ENCODE results near the gene SLC22A14.

DNA sequence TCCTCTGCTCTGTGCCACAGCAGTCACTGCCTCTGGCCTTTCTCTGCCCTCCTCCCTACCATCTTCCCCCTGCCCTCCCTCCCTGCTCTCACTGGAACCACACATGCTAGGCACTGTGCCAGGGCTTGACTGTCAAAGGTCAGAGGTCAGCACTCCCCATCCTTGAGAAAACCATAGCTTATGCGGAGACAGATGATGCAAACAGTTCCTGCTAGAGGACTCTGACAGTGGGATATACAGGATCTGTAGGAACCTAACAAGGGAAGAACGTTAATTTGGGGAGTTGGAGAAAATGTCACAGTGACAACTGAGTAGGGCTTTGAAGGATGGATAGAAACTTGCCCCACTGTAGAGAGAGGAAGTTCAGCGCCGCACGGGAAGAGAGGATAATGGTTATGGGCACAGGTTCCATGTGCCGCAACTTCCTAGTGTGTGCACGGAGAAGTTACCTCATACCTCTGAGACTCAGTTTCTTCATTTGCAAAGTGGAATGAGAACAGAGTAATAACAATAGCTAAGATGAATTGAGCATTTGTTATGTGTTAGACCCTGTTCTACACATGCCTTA lies 35.2 kb downstream of the SLC22A14 start:
- TF ChIP-seq, protein P1, sequence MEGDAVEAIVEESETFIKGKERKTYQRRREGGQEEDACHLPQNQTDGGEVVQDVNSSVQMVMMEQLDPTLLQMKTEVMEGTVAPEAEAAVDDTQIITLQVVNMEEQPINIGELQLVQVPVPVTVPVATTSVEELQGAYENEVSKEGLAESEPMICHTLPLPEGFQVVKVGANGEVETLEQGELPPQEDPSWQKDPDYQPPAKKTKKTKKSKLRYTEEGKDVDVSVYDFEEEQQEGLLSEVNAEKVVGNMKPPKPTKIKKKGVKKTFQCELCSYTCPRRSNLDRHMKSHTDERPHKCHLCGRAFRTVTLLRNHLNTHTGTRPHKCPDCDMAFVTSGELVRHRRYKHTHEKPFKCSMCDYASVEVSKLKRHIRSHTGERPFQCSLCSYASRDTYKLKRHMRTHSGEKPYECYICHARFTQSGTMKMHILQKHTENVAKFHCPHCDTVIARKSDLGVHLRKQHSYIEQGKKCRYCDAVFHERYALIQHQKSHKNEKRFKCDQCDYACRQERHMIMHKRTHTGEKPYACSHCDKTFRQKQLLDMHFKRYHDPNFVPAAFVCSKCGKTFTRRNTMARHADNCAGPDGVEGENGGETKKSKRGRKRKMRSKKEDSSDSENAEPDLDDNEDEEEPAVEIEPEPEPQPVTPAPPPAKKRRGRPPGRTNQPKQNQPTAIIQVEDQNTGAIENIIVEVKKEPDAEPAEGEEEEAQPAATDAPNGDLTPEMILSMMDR (IDR thresholded peaks at IDR 0.05) = no peak
- TF ChIP-seq POLR2A (IDR thresholded peaks at IDR 0.05) = no peak
